Activated naive CD4-positive, alpha-beta T cell treated with anti-CD3 and anti-CD28 coated beads, Interleukin-2, amount 50 U/mL, for 72 hours (primary cell): ENCODE results near the gene CAMTA1. TPM values are rescaled to one million over a fixed set of nuclear protein-coding genes. Genes with fewer than 3 reads are reported as not detected.

ENCODE experiments used
- ATAC-seq, 2 donors: fragments of 150-1000 bp; cut with Tn5 transposase; 2 replicates each; pipeline ENCODE4 v1.10.0; 2021; ENCODE audit warnings: mild to moderate bottlenecking in 2 of 2, moderate library complexity in 2 of 2
- DNase-seq, 2 donors: peaks; one replicate each; pipeline ENCODE4 v3.0.0; 2021 to 2022; ENCODE audit warnings: low spot score in 2 of 2
- H3K27ac Mint-ChIP-seq, 2 donors: one replicate each; pipeline ENCODE4 v1.8.0; 2022; ENCODE audit warnings: mild to moderate bottlenecking in 2 of 2, mixed read lengths in 2 of 2
- H3K36me3 Mint-ChIP-seq, 2 donors: one replicate each; pipeline ENCODE4 v1.8.0; 2022; ENCODE audit warnings: mixed read lengths in 2 of 2
- H3K9me3 Mint-ChIP-seq, 2 donors: one replicate each; pipeline ENCODE4 v1.8.0; 2022; ENCODE audit warnings: mixed read lengths in 2 of 2
- total RNA-seq, 2 donors: library from RNA; stranded (reverse); gene quantifications; one replicate each; pipeline ENCODE4 v1.2.3, GENCODE V29; 2022

Gene CAMTA1
- total RNA-seq, 2 donors from 2014 or later, result 50.4 to 76.4 TPM

DNA sequence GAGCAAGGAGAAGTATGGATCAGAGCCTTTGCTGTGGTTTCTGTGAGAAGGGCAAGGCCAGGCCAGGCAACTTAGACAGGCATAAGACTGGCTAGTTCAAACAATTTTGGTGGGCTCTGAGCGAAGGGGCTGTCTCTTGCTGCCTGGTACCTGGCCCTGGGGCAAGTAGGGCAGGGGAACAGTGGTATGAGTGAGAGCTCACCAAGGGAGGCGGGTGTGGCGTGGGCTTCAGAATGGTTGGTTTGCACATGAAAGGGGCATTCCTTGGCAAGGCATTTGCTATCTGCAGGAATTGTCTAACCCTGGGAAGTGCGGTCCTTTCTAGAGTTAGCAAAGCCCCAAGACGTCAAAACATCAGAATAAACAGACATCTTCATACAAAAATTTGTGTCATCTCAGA lies 210.5 kb downstream of the CAMTA1 start:
- no peak for DNase-seq
- no peak for ATAC-seq
- H3K36me3 Mint-ChIP-seq, result peaks cover 0 to 6% of the 10 kb centered on the region in 2 donors
- H3K9me3 Mint-ChIP-seq, result peaks cover 0 to 5% of the 10 kb centered on the region in 2 donors
- no peak overlapping the region for H3K27ac Mint-ChIP-seq

DNA sequence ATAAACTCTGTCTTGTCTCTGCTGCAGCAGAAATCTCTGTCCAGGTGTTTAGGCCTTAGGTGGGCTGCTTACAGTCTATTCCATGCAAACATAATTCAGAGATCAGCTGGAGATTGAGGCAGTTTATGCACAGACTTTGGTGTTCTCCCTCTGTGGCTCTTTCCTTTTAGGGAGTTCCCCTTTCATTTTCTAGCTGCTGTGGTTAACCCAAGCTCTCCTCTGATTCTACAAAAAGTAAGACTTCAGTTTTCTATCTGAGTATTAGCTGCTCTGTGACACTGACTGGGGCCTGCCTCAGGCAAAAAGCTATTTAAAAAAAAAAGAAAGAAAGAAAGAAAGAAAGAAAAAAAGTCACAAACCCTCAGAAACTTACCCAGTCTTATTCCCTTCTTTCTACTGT lies 211.1 kb downstream of the CAMTA1 start:
- DNase-seq (peak in 1 of 2 donors; percentile 10), ATAC-seq (peak; percentile 95 to 97)
- H3K9me3 Mint-ChIP-seq, result peaks cover 0 to 5% of the 10 kb centered on the region in 2 donors
- H3K36me3 Mint-ChIP-seq, result peaks cover 0 to 6% of the 10 kb centered on the region in 2 donors
- no peak overlapping the region for H3K27ac Mint-ChIP-seq

GRCh38 chr1:6996866-6997265 lies 211.6 kb downstream of the CAMTA1 start:
- ATAC-seq, result no peak
- Mint-ChIP-seq H3K27ac (no peak overlapping the region), H3K36me3 (peaks cover 0 to 6% of the 10 kb centered on the region in 2 donors)

GRCh38 chr1:6998267-6998666 lies 213.0 kb downstream of the CAMTA1 start:
- ATAC-seq (no peak), DNase-seq (no peak)
- H3K27ac Mint-ChIP-seq, result peak overlapping the region in 1 of 2 donors; percentile 33
- H3K36me3 Mint-ChIP-seq, result peaks cover 0 to 6% of the 10 kb centered on the region in 2 donors
- H3K9me3 Mint-ChIP-seq, result peaks cover 0 to 5% of the 10 kb centered on the region in 2 donors

More at GRCh38 chr1:6996866-6997265, 211.6 kb downstream of the CAMTA1 start:
- H3K9me3 Mint-ChIP-seq, result peaks cover 0 to 5% of the 10 kb centered on the region in 2 donors
- no peak for DNase-seq

GRCh38 chr1:6999826-7000225 lies 214.6 kb downstream of the CAMTA1 start:
- Mint-ChIP-seq H3K9me3 (no peaks in the 10 kb centered on the region), H3K36me3 (no peaks in the 10 kb centered on the region), H3K27ac (no peak overlapping the region)
- DNase-seq (no peak), ATAC-seq (no peak)

DNA sequence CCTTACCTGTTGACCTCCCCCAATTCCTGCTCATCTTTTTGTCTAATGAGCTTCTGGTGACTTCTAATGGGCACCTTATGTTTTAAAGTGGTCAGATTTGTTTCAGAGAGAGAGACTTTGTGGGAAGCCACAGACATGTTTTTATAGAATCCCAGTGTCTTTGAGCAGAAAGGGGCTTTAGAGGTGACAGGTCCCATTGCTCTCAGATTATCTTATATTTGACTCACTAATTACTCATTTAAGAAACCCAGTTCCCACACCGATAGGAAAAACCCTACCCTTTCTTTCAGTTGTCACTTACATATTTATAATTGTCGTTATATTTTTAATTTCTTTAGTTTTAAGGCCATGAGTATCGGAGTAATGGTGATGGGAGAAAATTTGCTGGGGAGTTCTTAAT lies 215.5 kb downstream of the CAMTA1 start:
- Mint-ChIP-seq H3K27ac (no peak overlapping the region), H3K36me3 (no peaks in the 10 kb centered on the region), H3K9me3 (no peaks in the 10 kb centered on the region)
- DNase-seq (no peak), ATAC-seq (peak; percentile 48 to 70)

DNA sequence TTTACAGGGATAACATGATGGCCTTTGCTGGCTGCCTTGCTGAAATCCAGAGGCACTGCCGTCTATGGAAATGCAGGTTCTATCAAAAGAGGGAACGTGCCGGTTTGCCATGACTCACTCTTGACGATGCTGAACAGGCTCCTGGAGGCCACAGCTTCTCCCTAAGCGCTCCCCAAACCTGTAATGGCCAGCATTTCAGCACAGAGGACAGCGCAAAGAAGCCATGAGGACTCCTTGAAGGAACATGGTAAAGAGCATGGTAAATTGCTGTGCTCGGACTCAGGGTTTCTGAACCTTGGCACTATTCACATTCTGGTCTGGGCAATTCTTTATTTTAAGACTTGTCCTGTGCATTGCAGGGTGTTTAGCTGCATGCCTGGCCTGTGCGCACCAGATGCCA lies 217.5 kb downstream of the CAMTA1 start:
- Mint-ChIP-seq H3K9me3 (no peaks in the 10 kb centered on the region), H3K27ac (no peak overlapping the region)
- no peak for ATAC-seq

GRCh38 chr1:7003676-7004075 lies 218.4 kb downstream of the CAMTA1 start:
- DNase-seq, result no peak
- Mint-ChIP-seq H3K27ac (no peak overlapping the region), H3K36me3 (no peaks in the 10 kb centered on the region), H3K9me3 (no peaks in the 10 kb centered on the region)
- ATAC-seq, result no peak

More for the DNA sequence above, 217.5 kb downstream of the CAMTA1 start:
- H3K36me3 Mint-ChIP-seq, result no peaks in the 10 kb centered on the region
- DNase-seq, result no peak

- no peaks in the 10 kb centered on the region for H3K36me3 Mint-ChIP-seq
- ATAC-seq, result no peak
- H3K9me3 Mint-ChIP-seq, result no peaks in the 10 kb centered on the region
- H3K27ac Mint-ChIP-seq, result no peak overlapping the region
- no peak for DNase-seq
Observed at GRCh38 chr1:7004181-7004580, 218.9 kb downstream of the CAMTA1 start.

GRCh38 chr1:7005762-7006161 lies 220.5 kb downstream of the CAMTA1 start:
- Mint-ChIP-seq H3K27ac (no peak overlapping the region), H3K9me3 (no peaks in the 10 kb centered on the region), H3K36me3 (no peaks in the 10 kb centered on the region)
- DNase-seq (no peak), ATAC-seq (no peak)

GRCh38 chr1:7006996-7007871 lies 222.0 kb downstream of the CAMTA1 start:
- no peak for ATAC-seq
- DNase-seq, result no peak
- H3K9me3 Mint-ChIP-seq, result no peaks in the 10 kb centered on the region
- H3K36me3 Mint-ChIP-seq, result no peaks in the 10 kb centered on the region
- H3K27ac Mint-ChIP-seq, result no peak overlapping the region

GRCh38 chr1:7007902-7008301 lies 222.6 kb downstream of the CAMTA1 start:
- Mint-ChIP-seq H3K9me3 (no peaks in the 10 kb centered on the region), H3K36me3 (no peaks in the 10 kb centered on the region), H3K27ac (no peak overlapping the region)
- no peak for DNase-seq
- ATAC-seq, result no peak

GRCh38 chr1:7008331-7008730 lies 223.1 kb downstream of the CAMTA1 start:
- DNase-seq, result no peak
- no peaks in the 10 kb centered on the region for H3K36me3 Mint-ChIP-seq
- H3K27ac Mint-ChIP-seq, result no peak overlapping the region
- no peak for ATAC-seq
- H3K9me3 Mint-ChIP-seq, result no peaks in the 10 kb centered on the region

DNA sequence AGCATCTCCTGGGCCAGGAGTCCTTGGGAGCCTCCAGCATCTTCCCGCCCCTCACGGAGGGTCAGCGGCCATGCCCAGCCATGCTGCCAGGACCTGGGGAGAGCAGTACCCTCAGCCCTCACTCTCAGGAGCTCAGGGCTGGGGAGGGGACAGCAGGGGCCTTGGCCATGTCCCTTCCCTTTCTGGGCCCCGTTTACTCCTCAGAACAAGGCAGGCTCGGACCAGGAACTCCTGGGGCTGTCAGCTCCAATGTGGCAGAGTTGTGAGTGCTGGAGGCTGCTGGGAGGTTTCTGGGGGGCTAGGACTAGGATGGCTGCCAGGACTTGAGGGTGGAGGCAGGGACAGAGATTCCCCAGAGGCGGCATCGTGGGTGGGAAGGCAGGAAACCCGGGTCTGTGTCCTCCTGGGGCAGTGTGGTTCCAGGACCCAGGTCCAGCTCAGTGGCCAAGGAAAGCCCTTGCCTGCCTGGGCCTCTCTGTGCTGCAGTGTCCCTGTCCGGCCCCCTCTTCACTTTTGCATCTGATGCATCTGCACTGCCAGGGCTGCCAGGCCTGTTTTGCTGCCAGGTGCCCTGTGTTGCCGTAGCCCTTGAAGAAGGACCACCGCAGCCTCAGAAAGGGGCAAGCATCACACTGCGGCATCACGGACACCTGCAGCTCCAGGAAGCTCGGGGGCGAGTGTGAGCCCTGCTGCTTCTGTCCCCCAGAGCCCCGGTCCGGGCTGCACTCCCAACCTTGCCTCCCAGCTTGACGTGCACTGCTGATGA lies 223.9 kb downstream of the CAMTA1 start:
- ATAC-seq (no peak), DNase-seq (no peak)
- Mint-ChIP-seq H3K36me3 (no peaks in the 10 kb centered on the region), H3K9me3 (no peaks in the 10 kb centered on the region), H3K27ac (no peak overlapping the region)

- no peaks in the 10 kb centered on the region for H3K36me3 Mint-ChIP-seq
- ATAC-seq, result no peak
- DNase-seq, result no peak
- H3K27ac Mint-ChIP-seq, result no peak overlapping the region
- H3K9me3 Mint-ChIP-seq, result no peaks in the 10 kb centered on the region
Observed at GRCh38 chr1:7009741-7010525, 224.7 kb downstream of the CAMTA1 start.

- Mint-ChIP-seq H3K27ac (no peak overlapping the region), H3K9me3 (no peaks in the 10 kb centered on the region), H3K36me3 (no peaks in the 10 kb centered on the region)
- no peak for DNase-seq
- ATAC-seq, result no peak
Observed at GRCh38 chr1:7010534-7011200, 225.4 kb downstream of the CAMTA1 start.
